T47D (cell line): Measurements from ENCODE around the gene OSBPL6.
A peak's percentile ranks its signal among the peaks of the same experiment; 100 is the strongest.
"Not testable (repeated sequence)": the region's sequence is repeated elsewhere in the genome, so short reads cannot be mapped to it uniquely, and the experiment has no call there.

Experiments used
- DNase-seq, 2 experiments: peaks; one replicate each; pipeline versions ENCODE4 v3.0.0 to v3.0.0-alpha.2; 2011 to 2012; ENCODE audit warnings: low read depth in 1 of 2, low spot score in 1 of 2
- JUND ChIP-seq: IDR thresholded peaks from 2 replicates; pipeline ENCODE4 v1.6.1; 2012; ENCODE audit warnings: low read depth
- in situ Hi-C: cut with HindIII; loops from 2 replicates; pipeline ENCODE4 v1.10.0; 2016; ENCODE audit warnings: low sequenced_read_pairs, low pct_unique_long_range_greater_than_20kb

OSBPL6 gene

DNA sequence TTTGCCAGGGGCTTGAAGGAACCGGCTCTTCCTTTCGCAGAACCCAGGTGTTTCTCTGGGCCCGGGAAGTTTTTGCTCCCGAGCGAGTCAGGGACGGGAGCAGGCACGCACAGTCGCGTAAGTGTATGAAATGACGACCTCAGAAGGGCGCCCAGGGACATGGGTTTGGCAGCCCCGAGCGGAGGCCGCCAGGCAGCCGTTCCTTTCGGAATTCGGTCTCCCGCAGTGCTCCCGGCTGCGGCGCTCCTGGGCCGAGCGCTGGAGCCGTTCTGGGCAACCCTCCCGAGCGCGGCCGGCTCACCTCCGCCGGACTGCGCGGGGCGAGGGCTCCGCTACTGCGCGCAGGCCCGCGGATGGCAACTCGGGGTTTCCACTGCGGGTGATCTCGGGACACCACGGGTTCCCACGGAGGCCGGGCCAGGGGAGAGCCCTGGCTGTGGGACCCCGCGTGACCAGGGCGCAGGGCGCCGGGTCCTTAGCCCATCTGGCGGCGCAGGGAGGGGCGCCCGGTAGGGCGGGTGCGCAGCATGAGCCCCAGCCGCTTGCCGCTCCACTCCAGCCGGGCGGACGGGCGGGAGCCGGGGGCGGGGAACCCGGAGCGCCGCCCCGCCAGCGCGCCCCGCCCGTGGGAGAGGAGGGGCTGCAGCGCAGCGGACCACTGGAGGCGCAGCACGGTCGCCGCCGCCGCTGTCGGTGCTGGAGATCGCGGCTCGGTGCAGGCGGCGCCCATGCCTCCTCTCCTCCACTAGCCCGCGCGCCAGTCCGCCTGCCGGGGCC is at the start of gene OSBPL6:
Gene OSBPL6 (plus strand): TSS at position 690 of the 777 bp plus-strand sequence. CDS start 111,673 bp downstream, outside the sequence.
- peak; percentile 69 to 83 for DNase-seq
- TF ChIP-seq JUND = no peak
- in situ Hi-C loops = no loop called here

DNA sequence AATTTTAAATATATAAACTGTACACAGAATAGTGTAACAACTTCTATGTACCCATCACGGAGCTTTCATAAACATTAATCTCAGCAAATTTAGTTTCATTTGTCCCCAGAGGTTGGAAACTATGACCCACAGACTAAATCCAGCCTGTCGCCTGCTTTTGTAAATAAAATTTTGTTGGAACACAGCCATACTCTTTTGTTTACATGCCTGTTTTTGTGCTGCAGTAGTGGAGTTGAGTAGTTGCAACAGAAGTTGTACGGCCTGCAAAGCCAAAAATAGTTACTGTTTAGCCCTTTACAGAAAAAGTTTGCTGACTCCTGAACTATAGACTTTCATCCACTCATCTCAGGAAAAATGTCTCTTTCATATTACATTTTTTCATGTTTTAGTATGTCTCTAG is 42.3 kb upstream of the OSBPL6 start:
- DNase-seq = peak in 1 of 2 experiments; percentile 27
- TF ChIP-seq JUND = no peak
- in situ Hi-C loops = no loop called here

DNA sequence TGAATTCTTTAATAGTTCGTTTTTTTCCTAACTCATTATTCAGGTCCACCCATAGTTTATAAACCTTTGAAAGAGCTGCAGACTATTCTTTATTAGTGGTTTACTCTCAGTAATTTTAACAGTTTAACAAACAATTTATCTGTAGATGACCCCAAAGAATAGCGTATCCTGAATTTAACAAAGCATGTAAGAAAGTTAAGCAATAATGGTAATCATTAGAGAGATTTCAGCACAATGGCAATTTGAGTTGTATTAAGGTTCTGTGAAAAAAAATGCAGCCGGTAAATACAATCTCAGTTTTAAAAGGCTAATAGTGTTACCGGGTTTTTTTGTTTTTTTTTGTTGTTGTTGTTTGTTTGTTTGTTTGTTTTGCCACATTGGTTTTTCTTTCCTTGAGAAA is 41.8 kb upstream of the OSBPL6 start:
- TF ChIP-seq JUND = no peak
- no peak for DNase-seq
- in situ Hi-C loops = no loop called here

DNA sequence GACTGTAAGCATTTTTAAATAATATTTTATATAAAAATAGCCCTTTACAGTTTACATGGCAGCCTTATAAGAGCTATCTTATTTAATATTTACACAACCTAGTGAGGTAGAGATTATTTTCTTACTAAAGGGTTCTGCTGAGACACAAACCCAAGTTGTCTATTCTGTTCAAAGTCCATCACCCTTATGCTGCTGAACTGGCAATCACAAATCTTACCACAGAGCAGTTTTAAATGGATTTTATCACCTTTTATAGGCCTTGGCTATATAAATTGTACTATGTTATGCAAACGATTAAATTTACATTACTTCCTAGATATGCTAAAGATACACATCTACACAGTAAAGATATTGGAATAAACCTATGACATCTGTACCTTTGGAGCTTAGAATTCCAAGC is 41.3 kb upstream of the OSBPL6 start:
- TF ChIP-seq JUND = no peak

DNA sequence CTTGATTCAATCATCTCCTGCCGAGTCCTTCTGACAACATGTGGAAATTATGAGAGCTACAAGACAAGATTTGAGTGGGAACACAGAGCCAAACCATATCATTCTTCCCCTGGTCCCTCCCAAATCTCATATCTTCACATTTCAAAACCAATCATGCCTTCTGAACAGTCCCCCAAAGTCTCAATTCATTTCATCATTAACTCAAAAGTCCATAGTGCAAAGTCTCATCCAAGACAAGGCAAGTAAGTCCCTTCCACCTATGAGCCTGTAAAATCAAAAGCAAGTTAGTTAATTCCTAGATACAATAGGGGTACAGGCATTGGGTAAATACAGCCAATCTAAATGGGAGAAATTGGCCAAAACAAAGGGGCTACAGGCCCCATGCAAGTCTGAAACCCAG is 40.4 kb upstream of the OSBPL6 start:
- DNase-seq, in situ Hi-C loops: not testable (repeated sequence)

More for the DNA sequence above, 41.3 kb upstream of the OSBPL6 start:
- in situ Hi-C loops = no loop called here
- no peak for DNase-seq

DNA sequence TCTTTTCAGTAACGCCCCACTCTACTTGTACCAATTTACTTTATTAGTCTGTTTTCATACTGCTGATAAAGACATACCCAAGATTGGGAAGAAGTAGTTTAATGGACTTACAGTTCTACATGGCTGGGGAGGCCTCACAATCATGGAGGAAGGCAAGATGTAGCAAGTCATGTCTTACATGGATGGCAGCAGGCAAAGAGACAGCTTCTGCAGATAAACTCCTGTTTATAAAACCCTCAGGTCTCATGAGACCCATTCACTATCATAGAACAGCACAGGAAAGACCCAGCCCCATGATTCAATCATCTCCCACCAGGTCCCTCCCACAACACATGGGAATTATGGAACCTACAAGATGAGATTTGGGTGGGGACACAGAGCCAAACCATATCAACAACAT is 38.8 kb upstream of the OSBPL6 start:
- DNase-seq = no peak
- TF ChIP-seq JUND = no peak
- in situ Hi-C loops = no loop called here

DNA sequence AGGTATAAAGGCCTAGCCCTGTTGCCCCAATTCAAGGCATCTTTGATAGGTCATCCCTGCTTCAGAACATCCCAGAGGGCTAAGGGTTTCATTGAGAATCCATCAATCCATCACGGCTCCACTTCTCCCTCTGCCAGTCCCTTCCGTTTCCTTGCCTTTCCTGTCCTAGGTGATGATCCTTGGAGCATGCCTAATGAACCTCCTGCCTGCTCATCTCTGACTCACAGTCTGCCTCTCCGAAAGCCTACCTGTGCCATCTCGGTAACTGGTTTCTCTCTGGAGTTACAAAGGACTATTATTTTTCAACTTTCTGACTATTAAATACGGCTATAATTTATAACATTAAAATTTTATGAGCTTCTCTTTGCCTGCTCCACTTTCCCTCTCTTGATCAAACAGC is 36.7 kb upstream of the OSBPL6 start:
- DNase-seq = no peak
- TF ChIP-seq JUND = no peak
- in situ Hi-C loops = no loop called here

DNA sequence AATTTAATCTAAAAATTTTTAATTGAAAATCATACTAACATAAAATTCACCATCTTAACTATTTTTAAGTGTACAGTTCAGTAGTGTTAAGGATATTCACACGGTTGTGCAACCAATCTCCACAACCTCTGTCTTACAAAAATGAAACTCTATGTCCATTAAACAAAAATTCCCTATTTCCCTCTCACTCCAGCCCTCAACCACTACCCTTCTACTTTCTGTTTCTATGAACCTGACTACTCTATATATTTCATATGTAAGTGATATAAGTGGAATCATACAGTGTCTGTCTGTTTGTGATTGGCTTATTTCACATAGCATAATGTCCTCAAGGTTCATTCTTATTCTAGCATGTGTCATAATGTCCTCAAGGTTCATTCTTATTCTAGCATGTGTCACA is 34.3 kb upstream of the OSBPL6 start:
- DNase-seq = no peak
- no peak for TF ChIP-seq JUND
- in situ Hi-C loops = no loop called here

DNA sequence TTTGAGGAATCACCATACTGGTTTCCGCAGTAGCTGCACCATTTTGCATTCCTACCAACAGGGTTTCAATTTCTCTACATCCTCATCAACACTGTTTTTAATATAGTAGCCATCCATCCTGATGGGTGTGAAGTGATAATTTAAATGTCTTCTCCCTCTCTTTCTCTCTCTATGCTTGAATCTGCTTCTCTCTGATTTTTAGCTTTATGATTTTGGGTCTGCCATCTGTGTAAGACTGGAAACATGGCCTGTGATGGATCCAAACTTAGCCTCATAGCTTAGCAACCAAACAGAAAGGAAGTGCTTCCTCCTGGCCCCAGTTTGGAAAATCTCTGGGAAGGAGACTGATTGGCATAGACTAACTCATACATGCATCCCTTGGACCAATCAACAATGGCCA is 33.7 kb upstream of the OSBPL6 start:
- in situ Hi-C loops = no loop called here

DNA sequence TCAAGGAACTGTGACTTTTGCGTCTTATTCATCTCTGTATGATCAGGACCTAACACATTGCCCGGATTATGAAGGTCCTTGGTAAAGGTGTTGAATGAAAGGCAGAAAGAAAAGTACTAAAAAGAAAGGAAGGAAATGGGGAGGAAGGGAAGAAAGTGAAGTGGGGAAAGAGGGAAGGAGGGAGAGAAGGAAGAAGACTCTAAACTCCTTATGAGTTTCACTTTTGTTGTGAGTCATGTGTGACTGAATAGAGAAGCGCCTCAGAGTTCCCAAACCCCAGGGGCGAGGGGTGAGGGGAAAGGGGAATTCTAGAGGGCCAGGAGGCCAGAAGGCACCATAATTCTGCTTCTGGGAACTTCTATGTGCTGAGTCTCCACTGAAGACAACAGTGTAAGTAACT is 30.9 kb upstream of the OSBPL6 start:
- DNase-seq = no peak
- in situ Hi-C loops = no loop called here
- no peak for TF ChIP-seq JUND

More for the DNA sequence above, 33.7 kb upstream of the OSBPL6 start:
- no peak for TF ChIP-seq JUND
- DNase-seq = no peak

DNA sequence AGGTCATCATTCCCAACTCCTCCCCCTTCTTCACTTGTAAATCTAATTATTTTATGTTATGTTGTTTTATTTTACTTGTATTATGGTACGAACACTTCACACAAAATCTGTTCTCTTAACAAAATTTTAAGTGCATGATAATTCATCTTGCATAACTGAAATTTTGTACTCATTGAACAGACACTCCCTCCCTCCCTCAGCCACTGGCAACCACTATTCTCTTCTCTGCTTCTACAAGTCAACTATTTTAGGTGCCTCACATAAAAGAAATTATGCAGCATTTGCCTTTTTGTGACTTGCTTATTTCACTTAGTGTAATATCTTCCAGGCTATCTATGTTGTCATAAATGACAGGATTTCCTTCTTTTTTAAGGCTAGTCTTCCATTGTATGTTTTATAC is 30.4 kb upstream of the OSBPL6 start:
- in situ Hi-C loops = no loop called here
- no peak for TF ChIP-seq JUND
- no peak for DNase-seq

DNA sequence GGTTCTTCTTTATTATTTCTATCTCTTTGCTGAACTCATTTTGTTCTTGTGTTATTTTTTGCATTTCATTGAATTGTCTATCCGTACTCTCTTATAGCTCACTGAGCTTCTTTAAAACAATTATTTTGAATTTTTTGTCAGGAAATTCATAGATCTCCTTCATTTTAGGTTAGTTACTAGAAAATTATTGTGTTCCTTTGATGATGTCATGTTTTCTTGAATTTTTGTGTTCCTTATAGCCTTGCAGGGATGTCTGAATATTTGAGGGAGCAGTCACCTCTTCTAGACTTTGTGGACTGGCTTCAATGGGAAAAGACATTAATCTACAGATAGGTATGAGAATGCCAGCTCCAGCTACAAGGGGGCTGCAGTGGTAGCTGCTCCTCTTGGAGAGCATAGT is 20.7 kb upstream of the OSBPL6 start:
- no peak for TF ChIP-seq JUND
- no peak for DNase-seq
- in situ Hi-C loops = no loop called here

DNA sequence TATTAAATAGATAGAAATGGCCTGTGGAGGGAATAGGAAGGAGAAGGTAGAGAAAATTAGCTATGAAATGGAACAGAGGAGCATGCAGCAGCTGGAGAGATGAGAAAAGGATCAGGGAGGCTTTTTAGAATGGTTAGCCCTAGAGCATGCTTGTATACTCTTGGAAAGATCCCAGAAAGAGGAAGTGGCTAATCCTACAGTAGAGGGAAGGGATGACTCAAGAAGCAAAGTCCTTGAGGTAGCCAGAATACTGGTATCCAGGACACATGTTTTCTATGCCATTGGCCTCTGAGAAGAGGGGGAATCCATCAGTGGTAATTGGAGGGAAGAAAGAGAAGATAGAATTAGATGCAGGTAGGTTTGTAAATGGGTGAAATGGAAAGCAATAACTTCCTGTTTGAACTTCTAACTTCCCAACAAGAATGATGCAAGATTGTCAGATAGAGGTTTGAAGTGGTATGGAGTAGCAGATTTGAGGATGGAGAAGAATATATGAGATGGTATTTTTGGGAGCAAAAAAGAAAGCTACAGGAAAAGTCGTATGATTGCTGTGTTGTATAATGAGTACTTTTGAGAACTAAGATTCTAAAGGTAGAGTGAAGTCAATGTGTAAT is 17.1 kb upstream of the OSBPL6 start:
- TF ChIP-seq JUND = no peak
- in situ Hi-C loops = no loop called here
- DNase-seq = no peak

DNA sequence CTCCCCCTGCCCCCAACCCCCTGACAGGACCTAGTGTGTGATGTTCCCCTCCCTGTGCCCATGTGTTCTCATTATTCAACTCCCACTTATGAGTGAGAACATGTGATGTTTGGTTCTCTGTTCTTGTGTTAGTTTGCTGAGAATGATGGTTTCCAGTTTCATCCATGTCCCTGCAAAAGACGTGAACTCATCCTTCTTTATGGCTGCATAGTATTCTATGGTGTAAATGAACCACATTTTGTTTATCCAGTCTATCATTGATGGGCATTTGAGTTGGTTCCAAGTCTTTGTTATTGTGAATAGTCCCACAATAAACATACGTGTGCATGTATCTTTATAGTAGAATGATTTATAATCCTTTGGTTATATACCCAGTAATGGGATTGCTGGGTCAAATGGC is 13.7 kb upstream of the OSBPL6 start:
- DNase-seq, in situ Hi-C loops: not testable (repeated sequence)
